ENCODE results near the gene MTIF2. TPM values are rescaled to one million over a fixed set of nuclear protein-coding genes. Genes with fewer than 3 reads are reported as not detected.
"Not testable (repeated sequence)": the region's sequence is repeated elsewhere in the genome, so short reads cannot be mapped to it uniquely, and the experiment has no call there.

Gene MTIF2
- total and polyA plus RNA-seq, 2 experiments from 2014 or later = 19.1 to 23.3 TPM

DNA sequence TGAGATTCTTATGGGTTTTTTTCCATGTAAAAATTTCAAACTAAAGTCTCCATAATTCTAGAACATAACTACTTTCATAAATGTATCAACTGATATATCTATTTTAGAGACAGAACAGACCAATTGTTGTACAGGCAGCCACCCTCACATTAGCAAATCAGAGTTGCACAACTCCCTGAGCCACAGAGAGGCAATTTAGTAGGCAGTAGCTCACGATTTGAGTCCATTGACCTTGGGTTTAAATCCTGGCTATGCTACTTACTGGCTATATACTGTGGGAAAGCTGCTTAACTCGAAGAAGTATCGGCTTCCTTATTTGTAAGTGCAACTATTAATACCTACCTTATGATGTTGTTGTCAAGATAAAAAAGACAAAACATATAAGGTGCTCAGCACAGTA lies 16.2 kb downstream of the MTIF2 start:
- 81 to 86% methylated on average over 3 of the region's 3 CpGs for WGBS, 2 experiments (ENCODE audit: low coverage in 1 of 2, low lambda C conversion rate in 2 of 2, missing lambda C conversion rate in 2 of 2)
- Histone ChIP-seq H3K79me2 (ENCODE audit: insufficient read depth) (no peaks in the 10 kb centered on the region), H3K4me3 (no peak overlapping the region), H2AFZ (no peak overlapping the region), H3K36me3 (ENCODE audit: low read depth) (peaks cover 34% of the 10 kb centered on the region), H3K4me1 (ENCODE audit: insufficient read depth) (no peaks in the 10 kb centered on the region), H3K9ac (no peak overlapping the region), H3K4me2 (ENCODE audit: unreplicated experiment) (no peak overlapping the region), H4K20me1 (ENCODE audit: insufficient read depth) (no peaks in the 10 kb centered on the region), H3K9me3 (ENCODE audit: low read depth) (no peaks in the 10 kb centered on the region), H3F3A (ENCODE audit: insufficient read depth) (no peaks in the 10 kb centered on the region), H3K27me3 (replicated peaks; ENCODE audit: insufficient read depth) (no peaks in the 10 kb centered on the region), H3K27ac (no peak overlapping the region), H3K9me2 (ENCODE audit: insufficient read depth) (no peaks in the 10 kb centered on the region)
- no peak for DNase-seq
- in situ Hi-C loops (cut with MboI) = no loop called here
- TF ChIP-seq EZH2 (IDR thresholded peaks at IDR 0.05; ENCODE audit: insufficient read depth, poor library complexity, severe bottlenecking) (no peak), EZH2phosphoT487 (IDR thresholded peaks at IDR 0.05; ENCODE audit: insufficient read depth, low read depth) (no peak)

DNA sequence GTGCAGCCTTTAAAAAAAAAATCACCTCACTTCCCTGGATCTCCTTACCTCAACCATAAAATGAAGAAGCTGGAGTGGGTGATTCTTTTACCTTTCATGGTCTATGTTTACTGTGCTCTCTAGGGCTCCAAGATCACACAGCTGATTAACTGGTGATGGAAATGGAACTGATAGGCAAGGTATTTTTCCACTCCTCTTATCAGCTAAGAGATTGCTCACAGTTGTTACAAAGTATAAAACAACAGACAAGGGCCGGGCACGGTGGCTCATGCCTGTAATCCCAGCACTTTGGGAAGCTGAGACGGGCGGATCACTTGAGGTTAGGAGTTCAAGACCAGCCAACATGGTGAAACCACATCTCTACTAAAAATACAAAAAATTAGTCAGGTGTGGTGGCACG lies 22.0 kb downstream of the MTIF2 start:
- no peak overlapping the region for H3K27ac ChIP-seq
- H2AFZ ChIP-seq = no peak overlapping the region
- H3K79me2 ChIP-seq (ENCODE audit: insufficient read depth) = no peaks in the 10 kb centered on the region
- no peak for DNase-seq
- no peaks in the 10 kb centered on the region for H3K9me2 ChIP-seq (ENCODE audit: insufficient read depth)
- in situ Hi-C loops (cut with MboI) = no loop called here
- H4K20me1 ChIP-seq (ENCODE audit: insufficient read depth) = no peaks in the 10 kb centered on the region
- H3K9ac ChIP-seq = no peak overlapping the region
- H3K27me3 ChIP-seq (replicated peaks; ENCODE audit: insufficient read depth) = no peaks in the 10 kb centered on the region
- H3K9me3 ChIP-seq (ENCODE audit: low read depth) = no peaks in the 10 kb centered on the region
- TF ChIP-seq EZH2 (IDR thresholded peaks at IDR 0.05; ENCODE audit: insufficient read depth, poor library complexity, severe bottlenecking) (no peak), EZH2phosphoT487 (IDR thresholded peaks at IDR 0.05; ENCODE audit: insufficient read depth, low read depth) (no peak)
- H3K4me2 ChIP-seq (ENCODE audit: unreplicated experiment) = no peak overlapping the region
- WGBS, 2 experiments (ENCODE audit: low coverage in 1 of 2, low lambda C conversion rate in 2 of 2, missing lambda C conversion rate in 2 of 2) = 89 to 90% methylated on average over 5 of the region's 5 CpGs
- no peak overlapping the region for H3K4me3 ChIP-seq
- H3K36me3 ChIP-seq (ENCODE audit: low read depth) = peaks cover 40% of the 10 kb centered on the region
- H3K4me1 ChIP-seq (ENCODE audit: insufficient read depth) = no peaks in the 10 kb centered on the region
- 0 out of 2 replicates have a peak, but pooled peaks cover 6% of the 10 kb centered on the region for H3F3A ChIP-seq (ENCODE audit: insufficient read depth)

GRCh38 chr2:55245411-55245810 lies 23.6 kb downstream of the MTIF2 start:
- no peak overlapping the region for H3K4me3 ChIP-seq
- H3K4me2 ChIP-seq (ENCODE audit: unreplicated experiment) = no peak overlapping the region
- H3K9ac ChIP-seq = no peak overlapping the region
- no peaks in the 10 kb centered on the region for H3K9me2 ChIP-seq (ENCODE audit: insufficient read depth)
- H3K27me3 ChIP-seq (replicated peaks; ENCODE audit: insufficient read depth) = no peaks in the 10 kb centered on the region
- H3K9me3 ChIP-seq (ENCODE audit: low read depth) = no peaks in the 10 kb centered on the region
- 77 to 78% methylated on average over 5 of the region's 5 CpGs for WGBS, 2 experiments (ENCODE audit: low coverage in 1 of 2, low lambda C conversion rate in 2 of 2, missing lambda C conversion rate in 2 of 2)
- no peak for TF ChIP-seq EZH2 (IDR thresholded peaks at IDR 0.05; ENCODE audit: insufficient read depth, poor library complexity, severe bottlenecking)
- no peak for TF ChIP-seq EZH2phosphoT487 (IDR thresholded peaks at IDR 0.05; ENCODE audit: insufficient read depth, low read depth)
- H2AFZ ChIP-seq = no peak overlapping the region
- in situ Hi-C loops (cut with MboI) = no loop called here
- no peaks in the 10 kb centered on the region for H3K79me2 ChIP-seq (ENCODE audit: insufficient read depth)
- no peaks in the 10 kb centered on the region for H4K20me1 ChIP-seq (ENCODE audit: insufficient read depth)
- H3K36me3 ChIP-seq (ENCODE audit: low read depth) = peaks cover 35% of the 10 kb centered on the region
- no peaks in the 10 kb centered on the region for H3K4me1 ChIP-seq (ENCODE audit: insufficient read depth)
- 0 out of 2 replicates have a peak, but pooled peaks cover 14% of the 10 kb centered on the region for H3F3A ChIP-seq (ENCODE audit: insufficient read depth)
- DNase-seq = no peak
- no peak overlapping the region for H3K27ac ChIP-seq

- in situ Hi-C loops (cut with MboI) = no loop called here
Measured at GRCh38 chr2:55242617-55243016, 26.4 kb downstream of the MTIF2 start.

DNA sequence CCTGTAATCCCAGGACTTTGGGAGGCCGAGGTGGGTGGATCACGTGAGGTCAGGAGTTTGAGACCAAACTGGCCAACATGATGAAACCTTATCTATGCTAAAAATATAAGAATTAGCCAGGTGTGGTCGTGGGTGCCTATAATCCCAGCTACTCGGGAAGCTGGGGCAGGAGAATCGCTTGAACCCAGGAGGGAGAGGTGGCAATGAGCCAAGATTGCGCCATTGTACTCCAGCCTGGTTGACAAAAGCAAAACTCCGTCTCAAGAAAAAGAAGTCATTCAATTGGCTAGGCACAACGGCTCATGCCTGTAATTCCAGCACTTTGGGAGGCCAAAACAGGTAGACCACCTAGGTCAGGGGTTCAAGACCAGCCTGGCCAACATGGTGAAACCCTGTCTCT lies 27.4 kb downstream of the MTIF2 start:
- H3K9me2 ChIP-seq (ENCODE audit: insufficient read depth); H3K4me2 ChIP-seq (ENCODE audit: unreplicated experiment); H3K9me3 ChIP-seq (ENCODE audit: low read depth); H2AFZ ChIP-seq; H3K4me3 ChIP-seq; H3K4me1 ChIP-seq (ENCODE audit: insufficient read depth); H3K27me3 ChIP-seq (replicated peaks; ENCODE audit: insufficient read depth); DNase-seq; H3K27ac ChIP-seq; H3K9ac ChIP-seq; H3K79me2 ChIP-seq (ENCODE audit: insufficient read depth); in situ Hi-C loops (cut with MboI); H4K20me1 ChIP-seq (ENCODE audit: insufficient read depth): not testable (repeated sequence)
- Histone ChIP-seq H3F3A (ENCODE audit: insufficient read depth) (peaks cover 41% of the 10 kb centered on the region), H3K36me3 (ENCODE audit: low read depth) (peaks cover 23% of the 10 kb centered on the region)
- 87 to 90% methylated on average over 8 of the region's 8 CpGs for whole genome bisulfite sequencing, 2 experiments (ENCODE audit: low coverage in 1 of 2, low lambda C conversion rate in 2 of 2, missing lambda C conversion rate in 2 of 2)

More at GRCh38 chr2:55242617-55243016, 26.4 kb downstream of the MTIF2 start:
- Histone ChIP-seq H3K9ac (no peak overlapping the region), H3K27ac (no peak overlapping the region), H3K79me2 (ENCODE audit: insufficient read depth) (no peaks in the 10 kb centered on the region), H3K27me3 (replicated peaks; ENCODE audit: insufficient read depth) (no peaks in the 10 kb centered on the region), H3K4me2 (ENCODE audit: unreplicated experiment) (no peak overlapping the region), H4K20me1 (ENCODE audit: insufficient read depth) (no peaks in the 10 kb centered on the region), H2AFZ (no peak overlapping the region), H3K9me3 (ENCODE audit: low read depth) (no peaks in the 10 kb centered on the region), H3K36me3 (ENCODE audit: low read depth) (peaks cover 24% of the 10 kb centered on the region), H3K4me3 (no peak overlapping the region), H3K4me1 (ENCODE audit: insufficient read depth) (no peaks in the 10 kb centered on the region), H3F3A (ENCODE audit: insufficient read depth) (peaks cover 30% of the 10 kb centered on the region), H3K9me2 (ENCODE audit: insufficient read depth) (no peaks in the 10 kb centered on the region)
- 80 to 87% methylated on average over 1 of the region's 1 CpG for WGBS, 2 experiments (ENCODE audit: low coverage in 1 of 2, low lambda C conversion rate in 2 of 2, missing lambda C conversion rate in 2 of 2)
- DNase-seq = no peak
- TF ChIP-seq EZH2 (IDR thresholded peaks at IDR 0.05; ENCODE audit: insufficient read depth, poor library complexity, severe bottlenecking) (no peak), EZH2phosphoT487 (IDR thresholded peaks at IDR 0.05; ENCODE audit: insufficient read depth, low read depth) (no peak)
